Nephron (organoid): ENCODE measurements around the gene BOD1L1.

Source experiments
- H3K27ac Mint-ChIP-seq, 3 experiments: 2 replicates each; pipeline ENCODE4 v1.8.0; 2020; ENCODE audit warnings: mixed read lengths in 3 of 3, mild to moderate bottlenecking in 2 of 3, moderate library complexity in 1 of 3
- H3K27me3 Mint-ChIP-seq: 2 replicates; pipeline ENCODE4 v1.8.0; 2021; ENCODE audit warnings: low read depth, mild to moderate bottlenecking, moderate library complexity, mixed read lengths
- H3K36me3 Mint-ChIP-seq: 2 replicates; pipeline ENCODE4 v1.8.0; 2020; ENCODE audit warnings: low read depth, mixed read lengths
- H3K4me1 Mint-ChIP-seq: 2 replicates; pipeline ENCODE4 v1.8.0; 2020; ENCODE audit warnings: mixed read lengths
- H3K4me3 Mint-ChIP-seq, 3 experiments: 2 replicates each; pipeline ENCODE4 v1.8.0; 2020; ENCODE audit warnings: mild to moderate bottlenecking in 3 of 3, mixed read lengths in 3 of 3, moderate library complexity in 2 of 3
- H3K9me3 Mint-ChIP-seq: 2 replicates; pipeline ENCODE4 v1.8.0; 2020; ENCODE audit warnings: mixed read lengths
- TF ChIP-seq, protein P1 (sequence below), 3 experiments: fragments of 200-600 bp; sonication (generic); IDR thresholded peaks; one replicate each; pipeline ENCODE4 v1.5.0; 2021; ENCODE audit warnings: antibody characterized with exemption in 3 of 3; ENCODE audit not compliant: unreplicated experiment in 3 of 3

The BOD1L1 gene

GRCh38 chr4:13535118-13535517, 92.4 kb downstream of the BOD1L1 start:
- TF ChIP-seq, protein P1, sequence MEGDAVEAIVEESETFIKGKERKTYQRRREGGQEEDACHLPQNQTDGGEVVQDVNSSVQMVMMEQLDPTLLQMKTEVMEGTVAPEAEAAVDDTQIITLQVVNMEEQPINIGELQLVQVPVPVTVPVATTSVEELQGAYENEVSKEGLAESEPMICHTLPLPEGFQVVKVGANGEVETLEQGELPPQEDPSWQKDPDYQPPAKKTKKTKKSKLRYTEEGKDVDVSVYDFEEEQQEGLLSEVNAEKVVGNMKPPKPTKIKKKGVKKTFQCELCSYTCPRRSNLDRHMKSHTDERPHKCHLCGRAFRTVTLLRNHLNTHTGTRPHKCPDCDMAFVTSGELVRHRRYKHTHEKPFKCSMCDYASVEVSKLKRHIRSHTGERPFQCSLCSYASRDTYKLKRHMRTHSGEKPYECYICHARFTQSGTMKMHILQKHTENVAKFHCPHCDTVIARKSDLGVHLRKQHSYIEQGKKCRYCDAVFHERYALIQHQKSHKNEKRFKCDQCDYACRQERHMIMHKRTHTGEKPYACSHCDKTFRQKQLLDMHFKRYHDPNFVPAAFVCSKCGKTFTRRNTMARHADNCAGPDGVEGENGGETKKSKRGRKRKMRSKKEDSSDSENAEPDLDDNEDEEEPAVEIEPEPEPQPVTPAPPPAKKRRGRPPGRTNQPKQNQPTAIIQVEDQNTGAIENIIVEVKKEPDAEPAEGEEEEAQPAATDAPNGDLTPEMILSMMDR (IDR thresholded peaks at IDR 0.05; ENCODE audit: unreplicated experiment in 3 of 3) = no peak
- H3K4me1 Mint-ChIP-seq = peaks cover 6% of the 10 kb centered on the region
- peaks cover 100% of the 10 kb centered on the region for H3K27me3 Mint-ChIP-seq
- no peaks in the 10 kb centered on the region for H3K36me3 Mint-ChIP-seq
- H3K4me3 Mint-ChIP-seq = no peak overlapping the region
- peaks cover 7% of the 10 kb centered on the region for H3K9me3 Mint-ChIP-seq
- no peak overlapping the region for H3K27ac Mint-ChIP-seq

DNA sequence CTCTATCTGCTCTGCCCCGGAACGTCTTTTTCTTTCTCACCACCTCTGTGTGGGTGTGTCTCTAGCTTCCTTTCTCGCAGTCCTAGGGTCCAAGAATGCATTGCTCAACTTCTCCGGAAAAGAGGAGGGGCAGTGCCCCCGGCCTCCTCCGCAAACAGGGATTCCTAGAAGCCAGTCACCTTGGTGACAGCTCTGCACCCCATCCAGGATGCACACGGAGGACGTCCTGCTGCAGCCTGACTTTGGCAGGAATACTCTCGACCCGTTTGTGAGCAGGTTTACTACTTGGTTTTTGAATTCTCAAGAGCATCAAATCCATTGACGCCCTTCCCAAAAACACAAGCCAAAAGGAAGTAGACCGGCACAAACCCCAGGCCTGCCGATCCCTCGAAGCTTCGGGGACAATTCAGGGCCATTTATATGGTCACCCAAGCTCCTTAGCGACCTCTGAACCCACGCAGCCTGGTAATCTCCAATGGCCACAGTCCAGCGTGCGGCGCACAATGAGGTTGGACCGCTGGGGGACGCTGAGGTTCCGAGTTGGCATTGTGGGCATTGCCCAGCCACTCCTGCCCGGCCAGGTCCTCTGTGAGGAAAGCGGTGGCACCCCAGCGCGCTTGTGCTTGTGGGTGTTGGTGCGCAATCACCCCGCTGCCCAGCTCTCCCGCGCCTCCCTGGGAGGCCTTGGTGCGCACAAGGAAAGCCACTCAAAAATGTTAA, 93.0 kb downstream of the BOD1L1 start:
- no peak overlapping the region for H3K4me3 Mint-ChIP-seq

GRCh38 chr4:13533670-13534343, 93.7 kb downstream of the BOD1L1 start:
- Mint-ChIP-seq H3K36me3 (no peaks in the 10 kb centered on the region), H3K9me3 (peaks cover 7% of the 10 kb centered on the region), H3K4me1 (peaks cover 6% of the 10 kb centered on the region), H3K4me3 (no peak overlapping the region), H3K27ac (no peak overlapping the region), H3K27me3 (peaks cover 100% of the 10 kb centered on the region)
- TF ChIP-seq, protein P1 (IDR thresholded peaks at IDR 0.05; ENCODE audit: unreplicated experiment in 3 of 3) = no peak

More for the DNA sequence above, 93.0 kb downstream of the BOD1L1 start:
- Mint-ChIP-seq H3K36me3 (no peaks in the 10 kb centered on the region), H3K4me1 (peaks cover 6% of the 10 kb centered on the region), H3K27ac (no peak overlapping the region), H3K9me3 (peaks cover 7% of the 10 kb centered on the region), H3K27me3 (peaks cover 100% of the 10 kb centered on the region)
- TF ChIP-seq, protein P1 (IDR thresholded peaks at IDR 0.05; ENCODE audit: unreplicated experiment in 3 of 3) = no peak

DNA sequence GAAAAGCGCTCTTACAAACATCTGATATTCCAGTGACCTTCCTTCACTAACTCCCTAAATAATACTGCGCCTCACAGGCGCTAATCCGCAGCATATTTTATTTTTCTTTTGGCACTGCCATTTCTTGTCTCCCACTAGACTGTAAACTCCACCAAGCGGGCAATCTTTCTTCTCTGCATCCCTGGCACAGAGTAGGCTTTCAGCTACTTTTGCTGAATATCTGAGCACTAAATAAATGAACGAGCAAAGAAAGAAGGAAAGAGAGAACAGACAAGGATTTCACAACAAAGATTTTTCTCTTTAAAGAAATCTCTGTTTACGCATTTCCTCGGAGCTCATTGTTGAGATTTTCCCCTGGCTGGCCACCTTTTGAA, 95.9 kb downstream of the BOD1L1 start:
- Mint-ChIP-seq H3K9me3 (peaks cover 2% of the 10 kb centered on the region), H3K36me3 (no peaks in the 10 kb centered on the region), H3K4me3 (no peak overlapping the region), H3K27me3 (peaks cover 100% of the 10 kb centered on the region), H3K4me1 (peaks cover 6% of the 10 kb centered on the region), H3K27ac (no peak overlapping the region)
- TF ChIP-seq, protein P1 (IDR thresholded peaks at IDR 0.05; ENCODE audit: unreplicated experiment in 3 of 3) = no peak

DNA sequence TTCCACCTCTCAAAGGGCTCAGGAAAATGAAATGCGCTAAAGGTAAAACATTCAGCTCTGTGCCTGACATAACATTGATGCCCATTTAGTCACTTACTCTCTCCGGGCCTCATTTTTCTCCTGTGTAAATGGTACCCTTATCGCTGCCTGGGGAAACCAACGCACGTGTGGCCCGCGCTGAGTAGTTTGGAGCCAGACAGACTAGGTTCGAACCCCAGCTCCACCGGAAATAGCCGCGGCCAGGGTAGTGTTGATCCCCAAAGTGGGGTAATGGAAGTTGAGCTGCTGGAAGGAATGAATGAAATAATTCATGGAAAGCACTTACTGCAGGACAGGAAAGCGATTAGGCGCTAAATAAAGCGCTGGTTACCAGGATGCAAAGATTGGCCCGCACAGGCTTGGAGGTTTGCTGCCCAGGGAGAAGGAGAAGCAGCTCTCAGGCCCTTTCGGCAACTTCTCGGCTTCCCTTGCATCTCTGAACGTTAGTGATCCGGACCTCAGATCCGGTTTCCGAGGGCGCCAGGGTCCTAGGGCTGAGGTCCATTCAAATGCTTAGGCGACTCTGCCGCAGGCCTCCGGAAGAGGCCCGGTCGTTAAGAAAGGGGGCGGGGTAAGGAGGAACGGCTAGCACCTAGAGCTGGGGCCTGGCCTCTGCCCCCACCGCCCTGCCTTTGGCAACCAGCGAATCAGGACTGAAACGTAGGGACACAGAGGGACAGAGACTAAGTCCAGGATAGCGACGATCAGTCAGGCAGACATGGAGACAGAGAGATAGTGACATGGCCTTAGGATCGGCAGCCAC, 96.5 kb downstream of the BOD1L1 start:
- Mint-ChIP-seq H3K36me3 (no peaks in the 10 kb centered on the region), H3K4me3 (no peak overlapping the region), H3K9me3 (peaks cover 3% of the 10 kb centered on the region), H3K4me1 (peaks cover 6% of the 10 kb centered on the region), H3K27ac (no peak overlapping the region), H3K27me3 (peaks cover 100% of the 10 kb centered on the region)
- TF ChIP-seq, protein P1 (IDR thresholded peaks at IDR 0.05; ENCODE audit: unreplicated experiment in 3 of 3) = no peak
